H1 (cell line): ENCODE measurements around the gene GNAO1. TPM values are rescaled to one million over a fixed set of nuclear protein-coding genes. Genes with fewer than 3 reads are reported as not detected.

Source experiments
- CTCF ChIA-PET: fragments of 300-600 bp; sonication (Branson Sonifier 250); formaldehyde crosslinking; loops from one replicate; lab custom pipeline; 2021; ENCODE audit not compliant: partially characterized antibody; lab: Charles Lee
- POLR2A ChIA-PET: fragments of 300-600 bp; sonication (Branson Sonifier 250); formaldehyde crosslinking; loops from one replicate; lab custom pipeline; 2021; ENCODE audit warnings: inconsistent platforms; ENCODE audit not compliant: partially characterized antibody; lab: Charles Lee
- DNase-seq, 2 experiments: peaks; one replicate each; pipeline versions ENCODE4 v3.0.0 to v3.0.0-alpha.2; 2010 to 2022; ENCODE audit warnings: low spot score in 2 of 2, low read depth in 1 of 2, mixed read lengths in 1 of 2
- FAIRE-seq: peaks from 2 replicates; lab custom pipeline; 2011; peaks lifted over from hg19 to GRCh38; lab: Jason Lieb, UNC
- H2AFZ ChIP-seq: 2 replicates; pipeline ENCODE4 v1.8.1; 2012; ENCODE audit warnings: low read length, inconsistent platforms
- H2AK5ac ChIP-seq: 2 replicates; pipeline ENCODE4 v1.6.1; 2013; ENCODE audit warnings: low read depth, low read length
- H2BK120ac ChIP-seq: replicated peaks from 2 replicates; pipeline ENCODE3; 2013; ENCODE audit warnings: low read depth, low read length, inconsistent platforms
- H2BK12ac ChIP-seq: 2 replicates; pipeline ENCODE4 v1.6.1; 2013; ENCODE audit warnings: low read depth, low read length
- H2BK15ac ChIP-seq: 2 replicates; pipeline ENCODE4 v1.6.1; 2013; ENCODE audit warnings: low read length
- H2BK20ac ChIP-seq: 2 replicates; pipeline ENCODE4 v1.6.1; 2013; ENCODE audit warnings: low read length
- H2BK5ac ChIP-seq: 2 replicates; pipeline ENCODE4 v1.6.1; 2013; ENCODE audit warnings: low read depth, low read length
- H3K14ac ChIP-seq: 2 replicates; pipeline ENCODE4 v1.6.1; 2013; ENCODE audit warnings: inconsistent platforms; ENCODE audit not compliant: insufficient read length
- H3K18ac ChIP-seq: 2 replicates; pipeline ENCODE4 v1.6.1; 2013; ENCODE audit warnings: low read length; ENCODE audit errors: extremely low read depth
- H3K23ac ChIP-seq: 2 replicates; pipeline ENCODE4 v1.6.1; 2013; ENCODE audit warnings: inconsistent platforms; ENCODE audit not compliant: insufficient read length
- H3K23me2 ChIP-seq: 2 replicates; pipeline ENCODE4 v1.6.1; 2013; ENCODE audit warnings: low read depth, low read length
- H3K27ac ChIP-seq: 2 replicates; pipeline ENCODE4 v1.6.1; 2011; ENCODE audit warnings: low read depth, low read length, inconsistent platforms
- H3K27me3 ChIP-seq, 4 experiments: replicated peaks in 1 of 4; 1 replicate in 1 of 4; 2 replicates in 3 of 4; pipeline versions ENCODE4 v1.6.1 to v1.8.1; 2011 to 2013; ENCODE audit warnings: low read length in 3 of 4, mild to moderate bottlenecking in 3 of 4, inconsistent platforms in 2 of 4, mixed read lengths in 2 of 4, moderate library complexity in 1 of 4; ENCODE audit not compliant: control insufficient read depth in 3 of 4, insufficient read depth in 3 of 4; ENCODE audit errors: extremely low read depth in 1 of 4
- H3K36me3 ChIP-seq, 4 experiments: 2 replicates each; pipeline versions ENCODE4 v1.6.1 to v1.8.1; 2011 to 2013; ENCODE audit warnings: mild to moderate bottlenecking in 4 of 4, low read length in 3 of 4, moderate library complexity in 2 of 4, control low read depth in 1 of 4, inconsistent platforms in 1 of 4; ENCODE audit not compliant: insufficient read depth in 4 of 4, control insufficient read depth in 2 of 4
- H3K4ac ChIP-seq: replicated peaks from 2 replicates; pipeline ENCODE3; 2013; ENCODE audit warnings: low read length, low read depth, mixed read lengths, inconsistent platforms; ENCODE audit not compliant: insufficient read length
- H3K4me1 ChIP-seq, 4 experiments: replicated peaks in 1 of 4; 1 replicate in 1 of 4; 2 replicates in 3 of 4; pipeline versions ENCODE4 v1.6.1 to v1.8.1; 2011 to 2013; ENCODE audit warnings: low read length in 3 of 4, inconsistent platforms in 2 of 4, mixed read lengths in 1 of 4; ENCODE audit not compliant: insufficient read depth in 4 of 4, control insufficient read depth in 3 of 4
- H3K4me2 ChIP-seq, 2 experiments: 2 replicates each; pipeline versions ENCODE4 v1.6.1 to v1.8.1; 2011 to 2013; ENCODE audit warnings: low read depth in 2 of 2, low read length in 2 of 2, control low read depth in 1 of 2, inconsistent platforms in 1 of 2, mild to moderate bottlenecking in 1 of 2; ENCODE audit not compliant: insufficient read depth in 1 of 2
- H3K4me3 ChIP-seq, 4 experiments: fragments of 200-600, 300-600 bp in 1 of 4; sonication (generic), shearing (Covaris generic), sonication (Bioruptor Twin) in 1 of 4; 2 replicates each; pipeline versions ENCODE4 v1.5.1 to v1.8.1; 2011 to 2016; ENCODE audit warnings: low read length in 4 of 4, low read depth in 3 of 4, control low read depth in 2 of 4, inconsistent platforms in 2 of 4, mild to moderate bottlenecking in 2 of 4, mixed read lengths in 1 of 4, moderate library complexity in 1 of 4; ENCODE audit not compliant: insufficient read depth in 2 of 4; ENCODE audit errors: extremely low read depth in 1 of 4
- H3K56ac ChIP-seq: replicated peaks from 2 replicates; pipeline ENCODE3; 2013; ENCODE audit warnings: low read depth, mild to moderate bottlenecking, mixed read lengths, low read length, inconsistent platforms; ENCODE audit not compliant: insufficient read length
- H3K79me1 ChIP-seq: 2 replicates; pipeline ENCODE4 v1.6.1; 2013; ENCODE audit warnings: low read depth, low read length, control low read depth
- H3K79me2 ChIP-seq, 2 experiments: 2 replicates each; pipeline versions ENCODE4 v1.6.1 to v1.8.1; 2012 to 2013; ENCODE audit warnings: low read length in 2 of 2, mild to moderate bottlenecking in 2 of 2, inconsistent platforms in 1 of 2; ENCODE audit not compliant: insufficient read depth in 2 of 2, control insufficient read depth in 1 of 2
- H3K9ac ChIP-seq, 4 experiments: replicated peaks in 1 of 4; 1 replicate in 1 of 4; 2 replicates in 3 of 4; pipeline versions ENCODE4 v1.6.1 to v1.8.1; 2011 to 2013; ENCODE audit warnings: low read depth in 3 of 4, low read length in 3 of 4, control low read depth in 2 of 4, mild to moderate bottlenecking in 2 of 4, moderate library complexity in 2 of 4, inconsistent platforms in 1 of 4; ENCODE audit errors: extremely low read depth in 1 of 4
- H3K9me3 ChIP-seq, 2 experiments: 2 replicates each; pipeline versions ENCODE4 v1.6.1 to v1.8.1; 2012 to 2013; ENCODE audit warnings: mild to moderate bottlenecking in 2 of 2, moderate library complexity in 2 of 2, control low read depth in 1 of 2, inconsistent platforms in 1 of 2, low read depth in 1 of 2, low read length in 1 of 2, mixed read lengths in 1 of 2; ENCODE audit not compliant: insufficient read depth in 2 of 2
- H4K20me1 ChIP-seq, 2 experiments: replicated peaks in 1 of 2; 2 replicates each; pipeline versions ENCODE3 to v1.8.1; 2011 to 2013; ENCODE audit warnings: inconsistent platforms in 2 of 2, low read length in 2 of 2, mild to moderate bottlenecking in 1 of 2; ENCODE audit not compliant: insufficient read depth in 2 of 2, control insufficient read depth in 1 of 2
- H4K5ac ChIP-seq: 2 replicates; pipeline ENCODE4 v1.6.1; 2013; ENCODE audit warnings: low read length, low read depth, mixed read lengths, inconsistent platforms; ENCODE audit not compliant: insufficient read length
- H4K8ac ChIP-seq: 2 replicates; pipeline ENCODE4 v1.8.0; 2013; ENCODE audit warnings: mild to moderate bottlenecking, moderate library complexity, low read length, inconsistent platforms; ENCODE audit not compliant: insufficient read depth; ENCODE audit errors: extremely low read depth
- H4K91ac ChIP-seq: replicated peaks from 2 replicates; pipeline ENCODE3; 2013; ENCODE audit warnings: low read length, mixed read lengths, inconsistent platforms; ENCODE audit not compliant: insufficient read length
- ATF3 ChIP-seq: IDR thresholded peaks from 2 replicates; pipeline ENCODE4 v1.6.1; 2011; ENCODE audit warnings: low read depth, mild to moderate bottlenecking, low read length; ENCODE audit not compliant: insufficient read depth
- CHD2 ChIP-seq: IDR thresholded peaks from 2 replicates; pipeline ENCODE4 v1.6.1; 2012; ENCODE audit warnings: low read length, improper control_type of control experiment
- EZH2 ChIP-seq: fragments of 200-600 bp; sonication (generic); IDR thresholded peaks from 2 replicates; pipeline ENCODE4 v1.7.1; 2012; ENCODE audit warnings: low read depth, mild to moderate bottlenecking, moderate library complexity, low read length, inconsistent platforms; ENCODE audit not compliant: severe bottlenecking
- HDAC6 ChIP-seq: IDR thresholded peaks from one replicate; pipeline ENCODE4 v1.7.1; 2012; ENCODE audit warnings: low read depth, mild to moderate bottlenecking, inconsistent platforms, low read length, moderate library complexity
- RBBP5 ChIP-seq: IDR thresholded peaks from 2 replicates; pipeline ENCODE4 v1.7.1; 2012; ENCODE audit warnings: low read depth, mild to moderate bottlenecking, inconsistent platforms, low read length, moderate library complexity, borderline replicate concordance
- SIRT6 ChIP-seq: IDR thresholded peaks from one replicate; pipeline ENCODE4 v1.7.1; 2012; ENCODE audit warnings: low read length, inconsistent platforms
- SP1 ChIP-seq: IDR thresholded peaks from 2 replicates; pipeline ENCODE4 v1.6.1; 2011; ENCODE audit warnings: low read depth, low read length
- TCF12 ChIP-seq: IDR thresholded peaks from 2 replicates; pipeline ENCODE4 v1.6.1; 2011; ENCODE audit warnings: low read depth, mild to moderate bottlenecking, low read length
- WGBS, 2 experiments: shearing (Covaris generic) in 1 of 2; methylation state at CpG; one replicate each; pipeline versions ENCODE4 v1.1.6 to v1.1.7; 2013 to 2015; ENCODE audit warnings: low lambda C conversion rate in 2 of 2, mixed read lengths in 2 of 2, inconsistent platforms in 1 of 2, low coverage in 1 of 2, missing lambda C conversion rate in 1 of 2; ENCODE audit not compliant: insufficient replicate concordance in 2 of 2, insufficient coverage in 1 of 2, insufficient read length in 1 of 2; ENCODE audit errors: extremely low coverage in 1 of 2, missing lambda C conversion rate in 1 of 2; 5-methylcytosine and 5-hydroxymethylcytosine counted together
- polyA plus RNA-seq, 7 experiments: library from polyadenylated mRNA; depleted of rRNA in 3 of 7; stranded (reverse) in 5 of 7; unstranded in 2 of 7; fragments of >200 nt in 5 of 7; fragments of 200-250 nt in 2 of 7; gene quantifications; 1 replicate in 5 of 7; 2 replicates in 1 of 7; 4 replicates in 1 of 7; pipeline versions ENCODE4 v1.2.1 to v1.2.3, GENCODE V29; 2011 to 2013; ENCODE audit warnings: missing spikeins in 2 of 7, mixed read lengths in 2 of 7
- total RNA-seq: library from RNA; stranded (reverse); fragmentation: NEBNext Ultra II Directional; extraction: Animal tissue kit (Norgen Biotek cat#: 25700); gene quantifications from 2 replicates; pipeline ENCODE4 v1.2.1, GENCODE V29; 2021

Gene GNAO1
- total and polyA plus RNA-seq, 2 of the 8 experiments (the other 6 are each of a cell fraction or from before 2014, with no cell fraction given) = 6.7 to 34.4 TPM

- no peak overlapping the region for H3K14ac ChIP-seq
- H2BK5ac ChIP-seq = no peak overlapping the region
- H3K9me3 ChIP-seq = no peaks in the 10 kb centered on the region
- no peak for FAIRE-seq
- H3K4me1 ChIP-seq = no peaks in the 10 kb centered on the region
- H2BK120ac ChIP-seq = no peak overlapping the region
- H3K4ac ChIP-seq = no peak overlapping the region
- no peak overlapping the region for H2BK15ac ChIP-seq
- H4K8ac ChIP-seq = no peak overlapping the region
- H3K36me3 ChIP-seq = peaks cover 0 to 12% (median 10%) of the 10 kb centered on the region in 4 experiments; a peak in 3 of 8 replicates
- no peak for DNase-seq
- H3K23ac ChIP-seq = no peak overlapping the region
- no peaks in the 10 kb centered on the region for H3K79me2 ChIP-seq
- H2AK5ac ChIP-seq = no peak overlapping the region
- TF ChIP-seq SP1 (no peak), CHD2 (no peak), SIRT6 (no peak), HDAC6 (no peak), RBBP5 (no peak), ATF3 (no peak), EZH2 (no peak), TCF12 (no peak)
- H2AFZ ChIP-seq = no peak overlapping the region
- H3K27me3 ChIP-seq = no peaks in the 10 kb centered on the region
- H3K23me2 ChIP-seq = no peaks in the 10 kb centered on the region
- no peak overlapping the region for H4K91ac ChIP-seq
- WGBS, 2 experiments = 72% methylated on average over 5 of the region's 5 CpGs; no CpG with 5 or more reads in 1 of the 2 experiments
- H4K5ac ChIP-seq = no peak overlapping the region
- CTCF ChIA-PET = interaction anchor here (0.9 to 3.1 kb wide), 10 partner anchors 9 to 82 kb away, joined by 3 to 19 read pairs (median 4); partner anchors contain the start of genes NUDT21 and OGFOD1
- peaks cover 0 to 2% of the 10 kb centered on the region in 2 experiments for H4K20me1 ChIP-seq
- H3K4me2 ChIP-seq = no peak overlapping the region
- no peak overlapping the region for H3K9ac ChIP-seq
- no peak overlapping the region for H3K27ac ChIP-seq
- H2BK20ac ChIP-seq = no peak overlapping the region
- no peaks in the 10 kb centered on the region for H3K79me1 ChIP-seq
- POLR2A ChIA-PET = no interaction called here
- no peak overlapping the region for H2BK12ac ChIP-seq
- no peak overlapping the region for H3K18ac ChIP-seq
- H3K56ac ChIP-seq = no peak overlapping the region
- H3K4me3 ChIP-seq = no peak overlapping the region
These were observed 209.2 kb downstream of the GNAO1 start for GRCh38 chr16:56400458-56400857.
